ENCODE results near the gene LYPLA2.
A peak's percentile ranks its signal among the peaks of the same experiment; 100 is the strongest.

The LYPLA2 gene

DNA sequence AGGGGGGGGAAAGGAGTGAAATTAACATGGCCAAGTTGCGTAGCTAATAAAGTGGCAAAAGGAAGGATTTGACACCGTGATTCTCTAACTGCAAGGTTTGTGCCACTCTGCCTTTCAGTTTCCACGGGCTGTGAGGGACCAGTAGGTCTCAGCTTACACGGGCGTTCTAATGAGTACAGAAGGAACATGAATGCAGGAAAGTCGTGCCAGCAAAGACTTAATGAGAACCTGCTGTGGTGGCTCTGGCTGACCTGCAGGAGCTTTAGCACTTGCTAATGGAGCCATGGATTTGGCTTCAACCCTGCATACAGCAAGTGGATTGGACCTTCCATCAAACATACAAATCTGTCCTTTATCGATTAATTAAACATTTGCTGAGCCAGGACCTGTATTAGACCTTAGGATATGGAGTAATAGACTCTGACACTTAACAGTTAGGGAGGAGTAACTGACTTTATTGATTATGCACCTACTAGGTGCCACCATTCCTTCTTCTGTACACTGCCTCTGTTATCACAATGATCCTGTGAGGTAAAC, 27.8 kb upstream of the LYPLA2 start:
- no peak overlapping the region for H3K4me2 ChIP-seq (ENCODE audit: low read depth, low read length, poor library complexity, severe bottlenecking)
- 0 out of 2 replicates have a peak, but pooled peaks cover 2% of the 10 kb centered on the region for H3K36me3 ChIP-seq (ENCODE audit: low read length)
- no peaks in the 10 kb centered on the region for H3K27me3 ChIP-seq (ENCODE audit: low read length)
- no peaks in the 10 kb centered on the region for H4K20me1 ChIP-seq (ENCODE audit: low read depth, low read length)
- no peak for TF ChIP-seq EZH2phosphoT487 (conservative IDR thresholded peaks at IDR 0.05; ENCODE audit: low read length)
- TF ChIP-seq, protein P1, sequence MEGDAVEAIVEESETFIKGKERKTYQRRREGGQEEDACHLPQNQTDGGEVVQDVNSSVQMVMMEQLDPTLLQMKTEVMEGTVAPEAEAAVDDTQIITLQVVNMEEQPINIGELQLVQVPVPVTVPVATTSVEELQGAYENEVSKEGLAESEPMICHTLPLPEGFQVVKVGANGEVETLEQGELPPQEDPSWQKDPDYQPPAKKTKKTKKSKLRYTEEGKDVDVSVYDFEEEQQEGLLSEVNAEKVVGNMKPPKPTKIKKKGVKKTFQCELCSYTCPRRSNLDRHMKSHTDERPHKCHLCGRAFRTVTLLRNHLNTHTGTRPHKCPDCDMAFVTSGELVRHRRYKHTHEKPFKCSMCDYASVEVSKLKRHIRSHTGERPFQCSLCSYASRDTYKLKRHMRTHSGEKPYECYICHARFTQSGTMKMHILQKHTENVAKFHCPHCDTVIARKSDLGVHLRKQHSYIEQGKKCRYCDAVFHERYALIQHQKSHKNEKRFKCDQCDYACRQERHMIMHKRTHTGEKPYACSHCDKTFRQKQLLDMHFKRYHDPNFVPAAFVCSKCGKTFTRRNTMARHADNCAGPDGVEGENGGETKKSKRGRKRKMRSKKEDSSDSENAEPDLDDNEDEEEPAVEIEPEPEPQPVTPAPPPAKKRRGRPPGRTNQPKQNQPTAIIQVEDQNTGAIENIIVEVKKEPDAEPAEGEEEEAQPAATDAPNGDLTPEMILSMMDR (IDR thresholded peaks at IDR 0.05; ENCODE audit: insufficient read depth, low read length, poor library complexity, severe bottlenecking): no peak
- H3K79me2 ChIP-seq (ENCODE audit: insufficient read depth, low read length): no peaks in the 10 kb centered on the region
- no peak overlapping the region for H3K9ac ChIP-seq (ENCODE audit: low read length)
- no peaks in the 10 kb centered on the region for H3K9me2 ChIP-seq (replicated peaks; ENCODE audit: insufficient read depth, low read length)
- H3K27ac ChIP-seq (ENCODE audit: low read depth, low read length): no peak overlapping the region
- no peaks in the 10 kb centered on the region for H3F3A ChIP-seq (ENCODE audit: insufficient read depth)
- no peak overlapping the region for H3K4me3 ChIP-seq (ENCODE audit: insufficient read depth, low read length, poor library complexity, severe bottlenecking)
- H3K9me3 ChIP-seq (ENCODE audit: insufficient read depth, low read length): no peaks in the 10 kb centered on the region
- no peak overlapping the region for H2AFZ ChIP-seq (ENCODE audit: low read depth, low read length, severe bottlenecking)

DNA sequence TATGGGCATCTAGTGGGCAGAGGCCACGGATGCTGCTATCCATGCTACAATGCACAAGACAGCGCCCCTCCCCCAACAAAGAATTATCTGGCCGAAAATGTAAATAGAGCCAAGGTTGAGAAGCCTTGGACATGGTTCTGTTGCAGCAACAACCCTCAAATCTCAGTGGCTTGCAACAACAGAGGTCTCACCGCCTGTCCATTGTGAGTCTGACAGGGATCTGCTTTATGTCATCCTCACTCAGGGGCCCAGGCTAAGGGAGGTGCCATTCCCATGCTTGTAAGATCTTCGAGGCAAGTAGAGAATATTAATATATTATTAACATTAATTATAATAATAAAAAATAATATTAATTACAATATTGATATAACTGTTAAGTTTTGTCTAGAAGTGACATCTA, 22.2 kb upstream of the LYPLA2 start:
- H3K4me2 ChIP-seq (ENCODE audit: low read depth, low read length, poor library complexity, severe bottlenecking): no peak overlapping the region
- H2AFZ ChIP-seq (ENCODE audit: low read depth, low read length, severe bottlenecking): no peak overlapping the region
- H3K9ac ChIP-seq (ENCODE audit: low read length): no peak overlapping the region
- TF ChIP-seq, protein P1 (IDR thresholded peaks at IDR 0.05; ENCODE audit: insufficient read depth, low read length, poor library complexity, severe bottlenecking): no peak
- TF ChIP-seq EZH2phosphoT487 (conservative IDR thresholded peaks at IDR 0.05; ENCODE audit: low read length): no peak
- H3K9me3 ChIP-seq (ENCODE audit: insufficient read depth, low read length): no peaks in the 10 kb centered on the region
- no peak overlapping the region for H3K27ac ChIP-seq (ENCODE audit: low read depth, low read length)
- no peaks in the 10 kb centered on the region for H3K9me2 ChIP-seq (replicated peaks; ENCODE audit: insufficient read depth, low read length)
- H3F3A ChIP-seq (ENCODE audit: insufficient read depth): 0 out of 2 replicates have a peak, but pooled peaks cover 6% of the 10 kb centered on the region
- H3K36me3 ChIP-seq (ENCODE audit: low read length): no peaks in the 10 kb centered on the region
- no peaks in the 10 kb centered on the region for H3K79me2 ChIP-seq (ENCODE audit: insufficient read depth, low read length)
- H4K20me1 ChIP-seq (ENCODE audit: low read depth, low read length): no peaks in the 10 kb centered on the region
- no peaks in the 10 kb centered on the region for H3K27me3 ChIP-seq (ENCODE audit: low read length)
- H3K4me3 ChIP-seq (ENCODE audit: insufficient read depth, low read length, poor library complexity, severe bottlenecking): no peak overlapping the region

DNA sequence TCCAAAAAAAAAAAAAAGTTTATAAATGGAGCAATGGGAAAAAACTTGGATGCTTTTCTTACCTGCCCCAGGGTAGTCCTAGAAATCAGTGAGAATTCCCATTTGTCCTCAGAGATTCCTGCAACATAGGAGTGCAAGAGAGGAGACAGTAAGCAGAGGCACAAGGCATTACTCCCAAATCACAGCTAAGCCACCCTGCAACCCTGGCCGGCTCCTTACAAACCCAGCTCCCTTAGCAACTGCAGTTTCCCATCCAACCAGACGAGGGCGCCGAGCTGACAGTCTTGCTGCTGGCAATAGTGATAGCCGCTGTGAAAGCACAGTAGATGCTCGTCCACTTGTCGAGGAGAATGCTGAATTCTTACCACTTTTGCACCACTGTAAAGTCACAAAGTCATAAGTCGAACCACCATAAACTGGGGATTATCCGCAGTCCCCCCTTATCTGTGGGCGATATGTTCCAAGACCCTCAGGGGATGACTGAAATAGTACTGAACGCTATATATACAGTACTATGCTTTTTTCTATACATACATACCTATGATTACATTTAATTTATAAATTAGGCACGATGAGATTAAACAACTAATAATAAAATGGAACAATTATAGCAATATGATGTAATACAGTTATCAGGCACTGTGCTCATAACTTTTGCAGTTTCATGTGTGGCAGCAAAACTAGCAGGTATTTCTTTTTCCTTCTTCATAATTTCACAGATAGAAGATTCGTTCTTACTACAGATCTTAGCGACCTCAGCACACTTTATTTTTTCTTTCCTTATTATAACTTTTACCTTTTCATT, 18.7 kb upstream of the LYPLA2 start:
- Histone ChIP-seq H3K27ac (ENCODE audit: low read depth, low read length) (no peak overlapping the region), H3K9me3 (ENCODE audit: insufficient read depth, low read length) (no peaks in the 10 kb centered on the region), H3K36me3 (ENCODE audit: low read length) (no peaks in the 10 kb centered on the region), H3K27me3 (ENCODE audit: low read length) (no peaks in the 10 kb centered on the region), H4K20me1 (ENCODE audit: low read depth, low read length) (no peaks in the 10 kb centered on the region), H3K79me2 (ENCODE audit: insufficient read depth, low read length) (0 out of 2 replicates have a peak, but pooled peaks cover 9% of the 10 kb centered on the region), H3K9ac (ENCODE audit: low read length) (0 out of 2 replicates have a peak overlapping the region, but pooled peaks have one; percentile 9), H3K9me2 (replicated peaks; ENCODE audit: insufficient read depth, low read length) (no peaks in the 10 kb centered on the region), H3F3A (ENCODE audit: insufficient read depth) (peaks cover 12% of the 10 kb centered on the region), H2AFZ (ENCODE audit: low read depth, low read length, severe bottlenecking) (peak overlapping the region; percentile 21), H3K4me3 (ENCODE audit: insufficient read depth, low read length, poor library complexity, severe bottlenecking) (no peak overlapping the region), H3K4me2 (ENCODE audit: low read depth, low read length, poor library complexity, severe bottlenecking) (peak overlapping the region; percentile 38)
- TF ChIP-seq, protein P1 (IDR thresholded peaks at IDR 0.05; ENCODE audit: insufficient read depth, low read length, poor library complexity, severe bottlenecking): peak; percentile 87
- no peak for TF ChIP-seq EZH2phosphoT487 (conservative IDR thresholded peaks at IDR 0.05; ENCODE audit: low read length)
